Small intestine (tissue), 7 donors: ENCODE data around the gene PGAM5. TPM values are rescaled to one million over a fixed set of nuclear protein-coding genes. Genes with fewer than 3 reads are reported as not detected.

Source experiments
- DNase-seq, 2 donors: peaks; one replicate each; pipeline versions ENCODE4 v3.0.0 to v3.0.0-alpha.2; 2013
- FAIRE-seq: peaks from 2 replicates; lab custom pipeline; 2012; peaks lifted over from hg19 to GRCh38; lab: Jason Lieb, UNC
- H3K27ac ChIP-seq, 3 donors: one replicate each; pipeline ENCODE4 v1.5.1; 2013; ENCODE audit warnings: low read length in 2 of 3, mild to moderate bottlenecking in 2 of 3, control low read depth in 1 of 3, inconsistent platforms in 1 of 3, low read depth in 1 of 3, moderate library complexity in 1 of 3
- H3K27me3 ChIP-seq, 3 donors: one replicate each; pipeline ENCODE4 v1.6.1; 2013; ENCODE audit warnings: low read length in 3 of 3, inconsistent platforms in 1 of 3; ENCODE audit not compliant: control insufficient read depth in 3 of 3, insufficient read depth in 3 of 3
- H3K36me3 ChIP-seq, 3 donors: one replicate each; pipeline ENCODE4 v1.6.1; 2013; ENCODE audit warnings: low read length in 3 of 3, inconsistent platforms in 1 of 3, low read depth in 1 of 3, mild to moderate bottlenecking in 1 of 3, moderate library complexity in 1 of 3; ENCODE audit not compliant: control insufficient read depth in 3 of 3, insufficient read depth in 2 of 3
- H3K4me1 ChIP-seq, 3 donors: one replicate each; pipeline ENCODE4 v1.6.1; 2013; ENCODE audit warnings: low read length in 2 of 3, inconsistent platforms in 1 of 3, low read depth in 1 of 3, mild to moderate bottlenecking in 1 of 3, moderate library complexity in 1 of 3; ENCODE audit not compliant: control insufficient read depth in 3 of 3, insufficient read depth in 2 of 3
- H3K4me3 ChIP-seq, 3 donors: one replicate each; pipeline ENCODE4 v1.5.1; 2013; ENCODE audit warnings: low read length in 3 of 3, control low read depth in 1 of 3, inconsistent platforms in 1 of 3, low read depth in 1 of 3, mild to moderate bottlenecking in 1 of 3, moderate library complexity in 1 of 3
- H3K9me3 ChIP-seq, 2 donors: one replicate each; pipeline ENCODE4 v1.6.1; 2013; ENCODE audit warnings: low read depth in 1 of 2, low read length in 1 of 2; ENCODE audit not compliant: control insufficient read depth in 2 of 2, insufficient read depth in 1 of 2
- WGBS, 3 donors: extraction: QIAGEN DNeasy Blood & Tissue Kit; methylation state at CpG; one replicate each; pipeline ENCODE4 v1.1.7; 2013; 5-methylcytosine and 5-hydroxymethylcytosine counted together
- polyA plus RNA-seq, 4 donors: library from polyadenylated mRNA; stranded (reverse) in 3 of 4; unstranded in 1 of 4; fragments of 200-250 nt in 3 of 4; fragments of 120-200 nt in 1 of 4; gene quantifications; one replicate each; pipeline versions ENCODE4 v1.2.1 to v1.2.3, GENCODE V29; 2013
- donor health status: healthy with polysubstance abuse.
- donor health status: control.
- donor health status: control.
- donor health status: Bipolar disorder and iron deficiency.
- donor health status: healthy.

Gene PGAM5
- polyA plus RNA-seq, 4 donors = 9.5 to 35.5 (median 15.8) TPM

GRCh38 chr12:132736913-132737312, 26.3 kb downstream of the PGAM5 start:
- Histone ChIP-seq H3K27me3 (no peaks in the 10 kb centered on the region), H3K9me3 (no peaks in the 10 kb centered on the region), H3K27ac (no peak overlapping the region), H3K4me3 (no peak overlapping the region), H3K36me3 (peaks cover 23 to 85% (median 43%) of the 10 kb centered on the region in 3 donors), H3K4me1 (no peaks in the 10 kb centered on the region)
- WGBS, 3 donors = 96 to 99% (median 96%) methylated on average over 15 of the region's 15 CpGs
- no peak for DNase-seq
- no peak for FAIRE-seq

GRCh38 chr12:132739600-132740312, 29.1 kb downstream of the PGAM5 start:
- Histone ChIP-seq H3K36me3 (peaks cover 25 to 80% (median 51%) of the 10 kb centered on the region in 3 donors), H3K27me3 (no peaks in the 10 kb centered on the region), H3K4me1 (no peaks in the 10 kb centered on the region), H3K4me3 (no peak overlapping the region), H3K9me3 (no peaks in the 10 kb centered on the region), H3K27ac (no peak overlapping the region)
- DNase-seq = no peak
- no peak for FAIRE-seq
- 89 to 93% (median 90%) methylated on average over 19 of the region's 19 CpGs for WGBS, 3 donors

GRCh38 chr12:132740313-132740646, 29.6 kb downstream of the PGAM5 start:
- DNase-seq = no peak
- no peak overlapping the region for H3K27ac ChIP-seq
- H3K27me3 ChIP-seq = no peaks in the 10 kb centered on the region
- no peak overlapping the region for H3K4me3 ChIP-seq
- FAIRE-seq = no peak
- 89 to 93% (median 93%) methylated on average over 6 of the region's 6 CpGs for WGBS, 3 donors
- H3K4me1 ChIP-seq = no peaks in the 10 kb centered on the region
- peaks cover 23 to 80% (median 53%) of the 10 kb centered on the region in 3 donors for H3K36me3 ChIP-seq
- H3K9me3 ChIP-seq = no peaks in the 10 kb centered on the region

- Histone ChIP-seq H3K36me3 (peaks cover 22 to 80% (median 53%) of the 10 kb centered on the region in 3 donors), H3K4me1 (no peaks in the 10 kb centered on the region), H3K27me3 (no peaks in the 10 kb centered on the region), H3K27ac (no peak overlapping the region), H3K4me3 (no peak overlapping the region), H3K9me3 (no peaks in the 10 kb centered on the region)
- FAIRE-seq (no peak), DNase-seq (no peak)
- WGBS, 3 donors = 92 to 94% (median 93%) methylated on average over 11 of the region's 11 CpGs
Measured at GRCh38 chr12:132740652-132741051, 30.0 kb downstream of the PGAM5 start.

- Histone ChIP-seq H3K9me3 (no peaks in the 10 kb centered on the region), H3K4me1 (no peaks in the 10 kb centered on the region), H3K27me3 (no peaks in the 10 kb centered on the region), H3K27ac (no peak overlapping the region), H3K4me3 (no peak overlapping the region), H3K36me3 (peaks cover 20 to 75% (median 55%) of the 10 kb centered on the region in 3 donors)
- FAIRE-seq (no peak), DNase-seq (no peak)
- WGBS, 3 donors = 84 to 92% (median 90%) methylated on average over 8 of the region's 8 CpGs
Measured at GRCh38 chr12:132741620-132742019, 31.0 kb downstream of the PGAM5 start.

DNA sequence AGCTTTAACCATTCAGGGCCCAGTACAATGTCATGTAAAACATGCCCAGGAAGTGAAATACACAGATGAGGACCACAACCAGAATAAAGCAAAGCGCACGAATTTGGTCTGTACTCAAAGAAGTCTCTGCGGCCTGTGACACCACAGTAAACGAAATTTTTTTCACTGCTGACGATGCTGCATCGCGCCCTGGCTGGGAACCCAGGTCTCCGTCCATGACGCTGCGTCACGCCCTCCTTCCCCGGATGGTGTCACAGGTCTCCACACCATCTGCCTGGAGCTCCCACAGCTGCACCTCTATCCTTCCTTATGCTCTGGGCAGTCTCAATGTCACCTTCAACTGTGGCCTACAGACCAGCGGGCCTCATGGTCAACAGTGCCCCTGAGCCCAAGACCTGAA, 33.2 kb downstream of the PGAM5 start:
- Histone ChIP-seq H3K36me3 (peaks cover 24 to 77% (median 58%) of the 10 kb centered on the region in 3 donors), H3K9me3 (no peaks in the 10 kb centered on the region), H3K4me1 (no peaks in the 10 kb centered on the region), H3K27ac (no peak overlapping the region), H3K4me3 (no peak overlapping the region), H3K27me3 (no peaks in the 10 kb centered on the region)
- 90 to 95% (median 90%) methylated on average over 13 of the region's 13 CpGs for WGBS, 3 donors
- no peak for DNase-seq
- no peak for FAIRE-seq

- no peaks in the 10 kb centered on the region for H3K4me1 ChIP-seq
- no peak overlapping the region for H3K4me3 ChIP-seq
- WGBS, 3 donors = 92 to 94% (median 93%) methylated on average over 3 of the region's 3 CpGs
- FAIRE-seq = no peak
- H3K9me3 ChIP-seq = no peaks in the 10 kb centered on the region
- no peak for DNase-seq
- no peaks in the 10 kb centered on the region for H3K27me3 ChIP-seq
- peaks cover 20 to 79% (median 52%) of the 10 kb centered on the region in 3 donors for H3K36me3 ChIP-seq
- no peak overlapping the region for H3K27ac ChIP-seq
Measured at GRCh38 chr12:132746613-132747012, 36.0 kb downstream of the PGAM5 start.

DNA sequence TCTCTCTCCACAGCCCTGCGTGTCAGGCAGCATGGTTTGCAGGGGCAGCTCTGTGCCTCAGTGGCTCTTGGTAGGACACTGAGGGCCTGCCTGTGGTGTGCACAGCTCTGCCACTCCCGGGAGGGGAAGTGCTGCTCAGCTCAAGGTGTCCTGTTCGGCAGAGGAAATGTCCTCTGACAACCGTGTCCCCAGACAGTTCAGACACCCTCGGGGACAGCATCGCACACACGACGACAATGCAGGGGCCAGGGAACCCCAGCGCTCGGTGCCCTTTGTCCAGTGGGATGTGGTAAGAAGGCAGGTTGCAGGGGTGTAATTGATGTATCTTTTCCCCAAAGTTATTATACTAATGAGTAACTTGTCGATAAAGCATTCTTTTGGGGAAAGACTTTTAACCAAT, 36.8 kb downstream of the PGAM5 start:
- WGBS, 3 donors = 94 to 96% (median 96%) methylated on average over 11 of the region's 11 CpGs
- no peaks in the 10 kb centered on the region for H3K4me1 ChIP-seq
- H3K27ac ChIP-seq = no peak overlapping the region
- DNase-seq (no peak), FAIRE-seq (no peak)
- H3K36me3 ChIP-seq = peaks cover 18 to 85% (median 48%) of the 10 kb centered on the region in 3 donors
- H3K4me3 ChIP-seq = no peak overlapping the region
- H3K27me3 ChIP-seq = no peaks in the 10 kb centered on the region
- H3K9me3 ChIP-seq = no peaks in the 10 kb centered on the region

DNA sequence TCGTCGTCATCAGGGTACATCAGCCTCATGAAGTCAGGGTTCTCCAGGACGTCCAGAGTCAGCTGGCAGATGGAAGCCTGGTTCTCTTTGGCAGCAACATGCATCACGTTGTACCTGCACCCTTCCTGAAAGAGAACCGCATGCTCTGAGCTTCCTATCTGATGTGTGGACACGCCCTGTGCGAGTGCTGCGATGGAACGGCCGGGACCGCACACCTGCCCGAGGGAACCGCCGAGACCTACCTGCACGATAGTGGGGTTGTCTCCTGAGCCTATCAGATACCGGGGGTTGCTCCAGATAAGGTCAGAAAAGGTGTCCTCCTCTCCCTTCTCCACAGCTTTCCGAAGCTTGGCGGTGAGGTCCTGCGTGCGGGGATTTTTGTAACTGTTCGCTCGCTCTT, 37.3 kb downstream of the PGAM5 start:
- Histone ChIP-seq H3K36me3 (peaks cover 20 to 87% (median 43%) of the 10 kb centered on the region in 3 donors), H3K9me3 (no peaks in the 10 kb centered on the region), H3K27ac (no peak overlapping the region), H3K4me3 (no peak overlapping the region), H3K27me3 (no peaks in the 10 kb centered on the region), H3K4me1 (no peaks in the 10 kb centered on the region)
- no peak for FAIRE-seq
- 94 to 95% (median 95%) methylated on average over 22 of the region's 22 CpGs for WGBS, 3 donors
- DNase-seq = no peak
